ENCODE measurements around the gene SLC17A7.
"Not testable (repeated sequence)": the region's sequence is repeated elsewhere in the genome, so short reads cannot be mapped to it uniquely, and the experiment has no call there.

Gene SLC17A7

GRCh38 chr19:49469828-49470614, 28.7 kb upstream of the SLC17A7 start:
- no peak for DNase-seq (ENCODE audit: low read depth)

GRCh38 chr19:49468746-49469447, 27.6 kb upstream of the SLC17A7 start:
- peak; percentile 84 for DNase-seq (ENCODE audit: low read depth)

DNA sequence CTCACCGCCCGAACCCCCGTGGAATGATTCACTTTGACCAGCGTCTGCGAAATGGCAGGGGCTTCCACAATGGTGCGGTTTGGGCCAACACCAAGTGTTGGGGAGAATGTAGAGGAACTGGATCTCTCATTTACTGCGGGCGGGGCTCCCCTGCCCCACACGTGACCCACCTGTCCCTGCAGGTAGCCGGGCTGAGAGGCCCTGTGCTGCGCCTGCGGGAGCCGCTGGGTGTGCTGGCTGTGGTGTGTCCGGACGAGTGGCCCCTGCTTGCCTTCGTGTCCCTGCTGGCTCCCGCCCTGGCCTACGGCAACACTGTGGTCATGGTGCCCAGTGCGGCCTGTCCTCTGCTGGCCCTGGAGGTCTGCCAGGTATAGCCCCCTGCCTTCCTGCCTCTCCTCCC, 26.9 kb upstream of the SLC17A7 start:
- no peak for DNase-seq (ENCODE audit: low read depth)

DNA sequence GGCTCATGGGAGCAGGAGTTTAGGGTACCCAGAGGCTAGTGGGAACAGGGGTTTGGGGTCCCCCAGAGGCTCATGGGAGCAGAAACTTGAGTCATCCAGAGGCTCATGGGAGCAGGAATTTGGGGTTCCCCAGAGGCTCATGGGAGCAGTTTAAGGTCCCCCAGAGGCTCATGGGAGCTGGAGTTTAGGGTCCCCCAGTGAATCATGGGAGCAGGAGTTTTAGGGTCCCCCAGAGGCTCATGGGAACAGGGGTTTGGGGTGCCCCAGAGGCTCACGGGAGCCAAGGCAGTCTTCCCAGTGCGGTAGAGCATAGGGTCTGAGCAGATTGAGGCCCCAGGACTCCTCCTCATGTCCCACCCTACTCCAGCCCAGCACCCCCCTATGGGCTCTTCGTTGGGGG, 24.0 kb upstream of the SLC17A7 start:
- no peak for DNase-seq (ENCODE audit: low read depth)

DNA sequence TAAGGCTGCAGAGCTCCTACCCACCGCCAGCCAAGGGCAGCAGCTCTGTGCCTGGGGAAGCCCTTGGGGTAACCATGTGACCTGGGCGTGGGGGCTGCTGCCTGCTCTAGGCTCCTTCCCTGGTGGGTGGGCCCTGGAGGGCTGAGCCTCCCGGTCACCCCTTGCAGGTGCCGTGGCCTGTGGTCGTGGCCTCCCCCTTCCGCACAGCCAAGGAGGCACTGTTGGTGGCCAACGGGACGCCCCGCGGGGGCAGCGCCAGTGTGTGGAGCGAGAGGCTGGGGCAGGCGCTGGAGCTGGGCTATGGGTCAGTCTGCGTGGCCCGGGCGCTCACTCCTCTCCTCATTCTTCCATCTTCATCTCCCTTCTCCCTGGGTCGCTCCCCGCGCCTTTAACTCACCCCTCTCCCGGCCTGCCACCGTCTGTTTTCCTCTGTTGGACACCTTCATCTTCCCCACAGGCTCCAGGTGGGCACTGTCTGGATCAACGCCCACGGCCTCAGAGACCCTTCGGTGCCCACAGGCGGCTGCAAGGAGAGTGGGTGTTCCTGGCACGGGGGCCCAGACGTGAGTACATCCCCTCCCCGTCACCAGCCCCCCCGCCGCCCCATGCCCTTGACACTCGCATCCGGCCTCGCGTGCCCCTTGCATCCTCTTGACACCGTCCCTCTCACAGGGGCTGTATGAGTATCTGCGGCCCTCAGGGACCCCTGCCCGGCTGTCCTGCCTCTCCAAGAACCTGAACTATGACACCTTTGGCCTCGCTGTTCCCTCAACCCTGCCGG, 22.8 kb upstream of the SLC17A7 start:
- no peak for DNase-seq (ENCODE audit: low read depth)

DNA sequence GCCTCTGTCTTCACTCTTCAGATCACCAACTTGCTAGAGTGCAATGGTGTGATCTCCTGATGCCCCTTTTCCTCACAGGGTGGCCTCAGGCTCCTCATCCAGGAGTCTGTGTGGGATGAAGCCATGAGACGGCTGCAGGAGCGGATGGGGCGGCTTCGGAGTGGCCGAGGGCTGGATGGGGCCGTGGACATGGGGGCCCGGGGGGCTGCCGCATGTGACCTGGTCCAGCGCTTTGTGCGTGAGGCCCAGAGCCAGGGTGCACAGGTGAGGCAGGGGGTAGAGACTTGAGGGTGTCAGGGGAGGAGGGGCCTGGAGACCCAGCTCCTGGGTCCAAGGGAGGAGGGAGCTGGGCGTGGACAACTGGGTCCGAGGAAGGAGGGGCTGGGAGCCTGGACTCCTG, 21.2 kb upstream of the SLC17A7 start:
- DNase-seq (ENCODE audit: low read depth) = no peak

DNA sequence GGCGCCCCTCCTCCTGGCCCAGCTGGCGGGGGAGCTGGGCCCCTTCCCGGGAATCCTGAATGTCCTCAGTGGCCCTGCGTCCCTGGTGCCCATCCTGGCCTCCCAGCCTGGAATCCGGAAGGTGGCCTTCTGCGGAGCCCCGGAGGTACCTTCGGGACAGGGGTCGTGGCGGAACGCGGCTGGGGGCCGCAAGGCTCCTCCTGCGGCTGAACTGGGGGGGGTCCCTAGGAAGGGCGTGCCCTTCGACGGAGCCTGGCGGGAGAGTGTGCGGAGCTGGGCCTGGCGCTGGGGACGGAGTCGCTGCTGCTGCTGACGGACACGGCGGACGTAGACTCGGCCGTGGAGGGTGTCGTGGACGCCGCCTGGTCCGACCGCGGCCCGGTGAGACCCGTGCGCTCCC, 20.3 kb upstream of the SLC17A7 start:
- no peak for DNase-seq (ENCODE audit: low read depth)

DNA sequence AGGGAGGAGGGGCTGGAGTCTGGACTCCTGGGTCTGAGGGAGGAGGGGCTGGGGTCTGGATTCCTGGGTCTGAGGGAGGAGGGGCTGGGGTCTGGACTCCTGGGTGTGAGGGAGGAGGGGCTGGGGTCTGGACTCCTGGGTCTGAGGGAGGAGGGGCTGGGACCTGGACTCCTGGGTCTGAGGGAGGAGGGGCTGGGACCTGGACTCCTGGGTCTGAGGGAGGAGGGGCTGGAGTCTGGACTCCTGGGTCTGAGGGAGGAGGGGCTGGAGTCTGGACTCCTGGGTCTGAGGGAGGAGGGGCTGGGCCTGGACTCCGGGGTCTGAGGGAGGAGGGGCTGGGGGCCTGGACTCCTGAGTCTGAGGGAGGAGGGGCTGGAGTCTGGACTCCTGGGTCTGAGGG, 19.8 kb upstream of the SLC17A7 start:
- DNase-seq (ENCODE audit: low read depth) = not testable (repeated sequence)

DNA sequence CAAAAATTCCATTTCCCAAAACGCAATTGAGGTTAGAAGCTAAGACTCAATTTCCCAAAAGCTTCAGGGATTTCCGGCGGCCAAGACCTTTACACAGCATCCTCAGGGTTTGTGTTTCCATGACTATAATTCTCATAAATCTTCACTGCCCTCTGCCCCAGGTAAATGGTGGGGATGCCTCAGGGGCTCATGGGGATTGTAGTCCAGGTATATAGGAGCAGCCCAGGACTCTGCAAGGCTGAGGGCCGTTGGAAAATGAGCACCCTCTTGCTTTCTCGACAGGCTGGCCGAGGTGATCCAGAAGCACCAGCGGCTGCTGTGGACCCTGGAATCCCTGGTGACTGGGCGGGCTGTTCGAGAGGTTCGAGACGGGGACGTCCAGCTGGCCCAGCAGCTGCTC, 18.1 kb upstream of the SLC17A7 start:
- no peak for DNase-seq (ENCODE audit: low read depth)

DNA sequence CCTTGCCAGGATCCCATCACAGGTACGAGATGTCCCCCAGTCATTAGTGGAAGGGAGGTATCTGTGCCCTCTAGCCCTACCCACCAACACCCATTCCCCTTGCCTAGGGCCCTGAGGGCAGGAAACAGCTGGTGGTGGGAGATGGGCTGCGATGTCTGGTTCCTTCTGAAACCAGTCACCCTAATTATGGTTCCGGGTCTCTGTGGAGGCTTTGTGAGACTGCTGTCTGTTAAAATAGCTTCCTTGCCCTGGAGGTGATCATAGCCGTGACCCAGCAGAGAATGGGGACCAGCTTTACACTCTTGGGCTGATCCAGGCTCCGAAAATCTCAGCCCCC, 17.2 kb upstream of the SLC17A7 start:
- DNase-seq (ENCODE audit: low read depth) = no peak

GRCh38 chr19:49456326-49456725, 15.0 kb upstream of the SLC17A7 start:
- DNase-seq (ENCODE audit: low read depth) = peak; percentile 81

DNA sequence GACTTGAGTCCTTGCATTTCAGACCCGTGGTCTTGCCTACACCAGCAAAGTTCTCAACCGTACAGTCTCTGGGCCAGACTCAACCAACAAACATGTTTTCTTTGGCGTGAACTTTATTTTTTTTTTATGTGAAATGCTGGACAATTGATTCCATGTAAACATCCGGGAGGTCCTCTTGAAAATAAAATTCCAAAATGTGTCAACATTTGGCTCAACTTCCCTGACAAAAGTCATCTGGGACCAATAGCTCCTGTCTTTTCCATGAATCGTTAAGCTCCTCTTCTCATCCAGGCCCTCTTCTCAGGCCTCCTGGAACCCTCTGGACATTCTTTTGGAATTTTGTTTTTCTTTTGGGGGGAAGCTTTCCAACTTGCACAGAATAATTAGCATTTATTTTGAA, 14.4 kb upstream of the SLC17A7 start:
- DNase-seq (ENCODE audit: low read depth) = peak; percentile 91

GRCh38 chr19:49453757-49454240, 12.5 kb upstream of the SLC17A7 start:
- DNase-seq (ENCODE audit: low read depth) = no peak

DNA sequence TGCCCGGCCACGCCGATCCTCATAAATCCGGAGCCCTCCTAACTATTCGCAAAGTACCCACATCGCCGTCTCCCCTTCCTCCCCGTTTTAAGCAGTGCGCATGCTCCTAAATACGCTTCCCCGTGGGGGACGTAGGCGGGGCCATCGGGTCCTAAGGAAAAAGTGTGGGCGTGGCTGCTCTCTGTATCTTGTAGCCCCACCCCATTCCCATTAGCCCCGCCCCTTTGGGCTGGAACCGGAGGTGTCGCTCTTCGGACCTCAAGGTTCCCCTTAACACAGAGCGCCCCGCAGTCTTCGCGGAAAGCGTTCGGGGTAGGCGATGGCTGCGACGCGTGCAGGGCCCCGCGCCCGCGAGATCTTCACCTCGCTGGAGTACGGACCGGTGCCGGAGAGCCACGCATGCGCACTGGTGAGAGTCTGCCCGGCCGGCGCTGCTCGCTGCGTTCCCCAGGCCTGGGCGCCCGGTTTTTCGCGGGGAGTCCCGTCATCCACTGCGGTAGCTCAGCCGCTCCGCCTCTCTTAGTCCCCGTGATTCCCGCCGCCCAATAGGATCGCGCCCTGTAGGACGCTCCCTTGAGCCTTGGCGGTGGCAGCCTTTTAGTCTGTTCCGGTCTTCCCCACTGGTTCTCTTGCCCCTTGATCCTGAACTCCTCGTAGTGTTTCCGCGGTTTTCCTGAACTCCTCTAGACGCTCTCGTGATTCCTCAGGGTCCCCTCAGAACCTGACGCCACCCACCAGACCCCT, 11.9 kb upstream of the SLC17A7 start, which contains the start of gene ALDH16A1:
ALDH16A1 (plus strand) TSS at position 213 of the 744 bp plus-strand sequence; CDS start at position 320, 107 bp downstream.
- peak; percentile 98 for DNase-seq (ENCODE audit: low read depth)

DNA sequence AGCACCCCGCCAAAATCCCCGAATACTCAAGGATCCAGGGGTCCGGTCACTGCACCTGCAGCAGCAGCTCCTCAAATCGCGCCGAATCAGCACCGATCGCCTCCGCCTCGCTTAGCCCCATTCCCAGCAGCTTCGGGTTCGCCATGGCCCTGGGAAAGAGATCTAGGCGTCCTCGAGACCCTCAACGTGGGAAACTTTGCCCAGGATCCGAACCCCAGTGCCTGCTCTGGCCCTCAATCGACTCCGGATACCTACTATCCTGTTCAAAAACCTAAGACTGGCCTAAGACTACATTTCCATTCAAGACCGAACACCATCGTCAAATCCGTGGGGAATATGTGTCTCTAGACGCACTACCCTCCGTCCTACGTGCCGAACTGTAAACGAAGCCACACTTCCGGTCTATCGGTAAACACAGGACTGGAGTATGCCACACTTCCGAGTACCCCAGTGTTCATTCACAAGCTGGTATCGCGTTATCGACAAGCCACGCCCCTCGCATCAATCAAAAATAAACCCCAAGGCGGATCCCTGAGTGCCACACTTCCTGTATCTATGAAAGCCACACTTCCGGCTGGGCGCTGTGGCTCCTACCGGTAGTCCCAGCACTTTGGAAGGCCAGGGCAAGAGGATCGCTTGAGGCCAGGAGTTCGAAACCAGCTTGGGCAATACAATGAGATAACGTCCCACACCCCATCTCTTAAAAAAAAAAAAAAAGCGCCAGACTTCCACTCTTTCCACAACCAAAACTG, 10.3 kb upstream of the SLC17A7 start, which contains the start of gene PIH1D1:
PIH1D1 (minus strand) TSS at position 385 of the 752 bp plus-strand sequence; CDS start at position 145, 240 bp downstream.
- peak; percentile 99 for DNase-seq (ENCODE audit: low read depth)

GRCh38 chr19:49450405-49450804, 9.1 kb upstream of the SLC17A7 start:
- DNase-seq (ENCODE audit: low read depth) = no peak

GRCh38 chr19:49448432-49448786, 7.1 kb upstream of the SLC17A7 start:
- DNase-seq (ENCODE audit: low read depth) = no peak

- no peak for DNase-seq (ENCODE audit: low read depth)
These were observed 6.4 kb upstream of the SLC17A7 start for GRCh38 chr19:49447485-49448431.

GRCh38 chr19:49445997-49446396, 4.7 kb upstream of the SLC17A7 start:
- no peak for DNase-seq (ENCODE audit: low read depth)

Data from fibroblast of gingiva (primary cell).